ENCODE results near the gene SCIN.

GRCh38 chr7:12540850-12541249 lies 29.7 kb upstream of the SCIN start:
- TF ChIP-seq CTCF (IDR thresholded peaks at IDR 0.05): no peak
- no peak for TF ChIP-seq POLR2A (IDR thresholded peaks at IDR 0.05)
- no peak for TF ChIP-seq POLR2AphosphoS5 (IDR thresholded peaks at IDR 0.05)
